ENCODE measurements around the gene ITGAE.

The ITGAE gene

DNA sequence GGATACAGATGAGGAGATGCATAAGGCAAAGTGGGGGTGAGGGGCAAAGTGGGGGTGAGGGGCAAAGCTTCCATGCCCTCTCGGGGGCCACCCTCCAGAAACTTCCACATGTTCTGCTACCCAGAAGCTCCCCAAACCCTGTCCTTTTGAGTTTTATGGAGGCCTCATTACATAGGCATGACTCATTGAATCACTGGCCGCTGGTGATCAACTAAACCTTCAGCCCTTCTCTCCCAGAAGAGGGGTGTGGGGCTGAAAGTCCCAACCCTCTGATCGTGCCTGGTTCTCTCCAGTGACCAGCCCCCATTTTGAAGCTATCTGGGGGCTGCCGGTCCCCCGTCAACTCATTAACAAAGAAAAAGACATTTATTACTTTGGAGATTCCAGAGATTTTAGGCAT, 27.5 kb downstream of the ITGAE start:
- in situ Hi-C loops (cut with HindIII; ENCODE audit: low pct_unique_long_range_greater_than_20kb, low sequenced_read_pairs), result no loop called here
- DNase-seq (ENCODE audit: low read depth in 1 of 2, low spot score in 1 of 2), result no peak

DNA sequence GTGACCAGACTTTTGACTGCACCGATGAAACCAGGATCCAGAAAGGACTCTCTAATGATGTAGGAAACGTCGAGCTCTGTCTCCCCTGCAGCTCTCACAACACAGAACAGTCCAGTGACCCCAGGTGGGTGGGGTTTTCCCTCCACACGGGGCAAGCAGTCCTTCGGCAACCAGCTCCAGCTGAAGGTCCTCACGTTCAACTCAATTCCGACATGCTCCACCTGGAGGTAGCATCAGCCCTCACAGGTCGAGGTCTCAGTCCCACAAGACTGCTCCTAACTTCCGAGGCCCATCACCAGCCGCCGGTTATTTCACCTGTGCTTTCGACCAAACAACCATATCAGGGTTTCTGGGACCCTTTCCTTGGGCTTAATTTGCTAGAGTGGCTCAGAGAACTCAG, 28.2 kb downstream of the ITGAE start:
- DNase-seq (ENCODE audit: low read depth in 1 of 2, low spot score in 1 of 2), result peak in 1 of 2 experiments; percentile 37
- no peak for TF ChIP-seq JUND (IDR thresholded peaks at IDR 0.05; ENCODE audit: low read depth)
- in situ Hi-C loops (cut with HindIII; ENCODE audit: low pct_unique_long_range_greater_than_20kb, low sequenced_read_pairs), result no loop called here

More for the DNA sequence above, 27.5 kb downstream of the ITGAE start:
- no peak for TF ChIP-seq JUND (IDR thresholded peaks at IDR 0.05; ENCODE audit: low read depth)

DNA sequence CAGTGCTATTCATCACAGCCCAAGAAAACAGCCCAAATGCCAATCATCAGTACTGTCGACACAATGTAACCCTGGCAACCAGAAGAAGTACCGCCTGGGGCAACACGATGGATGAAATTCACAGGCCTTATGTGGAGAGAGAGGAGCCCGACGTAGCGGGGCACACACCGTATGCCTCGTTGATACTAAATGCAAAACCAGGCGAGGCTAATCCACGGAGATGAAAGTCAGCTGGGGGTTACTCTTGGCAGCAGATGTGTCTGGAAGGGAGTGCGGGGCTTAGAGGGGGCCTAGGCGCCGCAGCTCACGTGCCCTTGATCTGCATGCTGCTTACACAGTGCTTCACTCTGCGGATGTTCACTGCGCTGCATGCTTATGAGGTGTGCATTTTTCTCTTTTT, 29.8 kb downstream of the ITGAE start:
- no peak for DNase-seq (ENCODE audit: low read depth in 1 of 2, low spot score in 1 of 2)
- in situ Hi-C loops (cut with HindIII; ENCODE audit: low pct_unique_long_range_greater_than_20kb, low sequenced_read_pairs), result no loop called here
- TF ChIP-seq JUND (IDR thresholded peaks at IDR 0.05; ENCODE audit: low read depth), result no peak

DNA sequence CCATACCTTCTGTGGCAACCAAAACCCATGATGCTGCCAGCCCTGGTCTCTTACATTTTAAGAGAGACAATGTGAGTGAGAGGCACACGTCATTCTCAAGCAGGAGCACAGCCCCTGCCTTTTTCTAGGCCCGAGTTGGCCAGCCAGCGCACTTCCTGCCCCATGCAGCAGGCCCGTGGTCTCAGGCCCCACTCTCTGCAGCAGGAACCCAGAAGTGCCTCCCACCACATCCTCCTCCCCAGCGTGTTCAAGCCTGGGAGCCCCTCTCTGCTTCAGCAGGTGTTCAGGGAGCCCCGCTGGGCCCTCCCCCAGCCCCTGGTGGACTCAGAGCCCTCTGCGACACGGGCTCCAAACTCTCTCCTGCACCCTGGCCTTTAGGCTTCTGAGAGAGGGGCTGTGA, 30.5 kb downstream of the ITGAE start:
- in situ Hi-C loops (cut with HindIII; ENCODE audit: low pct_unique_long_range_greater_than_20kb, low sequenced_read_pairs), result no loop called here
- DNase-seq (ENCODE audit: low read depth in 1 of 2, low spot score in 1 of 2), result no peak
- no peak for TF ChIP-seq JUND (IDR thresholded peaks at IDR 0.05; ENCODE audit: low read depth)

DNA sequence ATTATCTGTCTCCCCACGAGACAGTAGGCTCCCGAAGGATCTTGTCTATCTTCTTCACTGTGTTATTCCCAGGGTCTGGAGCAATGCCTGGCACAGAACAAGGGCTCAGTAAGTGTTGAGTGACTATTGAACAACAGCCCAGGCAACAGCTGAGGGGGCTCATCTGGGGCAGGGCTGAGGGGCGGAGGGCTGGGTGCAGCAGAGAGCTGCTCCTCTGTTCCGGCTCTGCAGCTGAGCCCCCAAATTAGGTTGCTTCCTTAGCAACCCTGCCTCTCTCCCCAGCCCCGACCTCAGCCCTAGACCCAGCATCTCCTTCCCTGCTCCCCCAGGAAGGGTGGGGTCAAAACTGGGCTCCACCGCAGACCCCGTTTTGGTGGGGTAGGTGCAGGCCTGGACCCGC, 32.2 kb downstream of the ITGAE start:
- in situ Hi-C loops (cut with HindIII; ENCODE audit: low pct_unique_long_range_greater_than_20kb, low sequenced_read_pairs), result no loop called here
- TF ChIP-seq JUND (IDR thresholded peaks at IDR 0.05; ENCODE audit: low read depth), result no peak
- DNase-seq (ENCODE audit: low read depth in 1 of 2, low spot score in 1 of 2), result no peak

DNA sequence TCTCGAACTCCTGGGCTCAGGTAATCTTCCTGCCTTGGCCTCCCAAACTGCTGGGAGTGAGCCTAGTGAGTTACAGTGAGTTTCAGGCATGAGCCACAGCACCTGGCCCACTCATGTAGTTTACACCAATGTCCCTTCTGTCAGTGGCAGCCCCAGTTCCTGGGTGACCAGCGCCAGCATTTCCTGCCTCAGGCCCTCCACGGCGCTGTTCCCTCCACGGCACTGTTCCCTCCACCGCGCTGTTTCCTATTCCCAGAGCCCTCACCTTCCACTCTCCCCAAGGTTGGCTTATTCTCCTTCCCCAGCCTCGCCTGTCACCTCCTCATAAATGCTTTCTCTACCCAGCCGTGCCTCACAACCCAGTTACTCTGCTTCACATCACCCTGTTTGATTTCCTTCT, 32.6 kb downstream of the ITGAE start:
- no peak for TF ChIP-seq JUND (IDR thresholded peaks at IDR 0.05; ENCODE audit: low read depth)
- no peak for DNase-seq (ENCODE audit: low read depth in 1 of 2, low spot score in 1 of 2)
- in situ Hi-C loops (cut with HindIII; ENCODE audit: low pct_unique_long_range_greater_than_20kb, low sequenced_read_pairs), result no loop called here

DNA sequence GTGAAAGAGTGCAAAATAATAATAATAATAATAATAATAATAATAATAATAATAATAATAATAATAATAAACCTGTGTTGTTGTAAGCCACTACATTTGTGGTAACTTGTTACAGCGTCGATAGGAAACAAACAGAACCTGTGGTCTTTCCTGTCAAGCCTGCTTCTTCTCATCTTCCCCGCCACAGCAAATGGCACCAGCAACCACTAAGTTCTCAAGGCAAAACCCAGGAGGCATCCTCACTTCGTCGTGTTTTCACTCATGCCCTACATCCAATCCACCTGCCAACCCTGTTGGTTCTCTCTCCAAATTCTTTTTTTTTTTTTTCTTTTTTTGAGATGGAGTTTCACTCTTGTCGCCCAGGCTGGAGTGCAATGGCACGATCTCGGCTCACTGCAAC, 34.2 kb downstream of the ITGAE start:
- no peak for TF ChIP-seq JUND (IDR thresholded peaks at IDR 0.05; ENCODE audit: low read depth)
- in situ Hi-C loops (cut with HindIII; ENCODE audit: low pct_unique_long_range_greater_than_20kb, low sequenced_read_pairs), result no loop called here
- DNase-seq (ENCODE audit: low read depth in 1 of 2, low spot score in 1 of 2), result no peak

DNA sequence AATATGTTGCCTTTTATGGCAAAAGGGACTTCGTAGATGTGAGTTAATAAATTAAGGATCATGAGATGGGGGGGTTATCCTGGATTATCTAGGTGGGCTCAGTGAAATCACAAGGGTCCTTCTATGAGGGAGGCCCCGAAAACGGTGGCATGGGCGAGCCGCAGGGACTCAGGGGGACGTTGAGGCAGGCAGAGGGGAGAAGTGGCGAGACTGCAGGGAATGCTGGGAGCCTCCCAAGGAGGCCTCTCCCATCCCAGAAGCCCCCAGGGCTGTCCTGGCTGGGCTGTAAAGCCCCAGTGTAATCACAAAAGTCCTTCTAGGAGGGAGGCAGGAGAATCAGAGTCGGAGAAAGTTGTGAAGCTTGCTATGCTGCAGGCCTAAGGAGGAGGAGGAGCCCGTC, 35.0 kb downstream of the ITGAE start:
- in situ Hi-C loops (cut with HindIII; ENCODE audit: low pct_unique_long_range_greater_than_20kb, low sequenced_read_pairs), result no loop called here
- TF ChIP-seq JUND (IDR thresholded peaks at IDR 0.05; ENCODE audit: low read depth), result no peak
- no peak for DNase-seq (ENCODE audit: low read depth in 1 of 2, low spot score in 1 of 2)

DNA sequence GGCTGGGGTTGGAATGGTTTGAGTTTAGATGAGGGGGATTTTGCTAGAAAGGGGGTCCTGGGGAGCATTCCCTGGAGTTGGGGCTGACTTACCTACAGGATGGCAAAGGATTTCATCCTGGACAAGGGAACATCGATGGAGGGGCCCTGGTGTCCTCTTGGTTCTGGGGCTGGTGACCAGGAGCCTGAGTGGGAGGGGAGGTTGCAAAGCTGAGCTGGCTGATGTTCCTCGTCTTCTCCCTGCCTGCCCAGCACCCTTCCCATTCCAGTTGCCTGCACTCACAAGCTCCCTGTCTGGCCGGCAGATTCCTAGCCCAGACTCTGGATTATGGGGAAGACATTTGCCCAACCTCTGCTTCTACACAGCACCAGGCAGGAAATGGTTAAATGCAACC, 37.2 kb downstream of the ITGAE start:
- DNase-seq (ENCODE audit: low read depth in 1 of 2, low spot score in 1 of 2), result no peak
- in situ Hi-C loops (cut with HindIII; ENCODE audit: low pct_unique_long_range_greater_than_20kb, low sequenced_read_pairs), result no loop called here
- no peak for TF ChIP-seq JUND (IDR thresholded peaks at IDR 0.05; ENCODE audit: low read depth)

DNA sequence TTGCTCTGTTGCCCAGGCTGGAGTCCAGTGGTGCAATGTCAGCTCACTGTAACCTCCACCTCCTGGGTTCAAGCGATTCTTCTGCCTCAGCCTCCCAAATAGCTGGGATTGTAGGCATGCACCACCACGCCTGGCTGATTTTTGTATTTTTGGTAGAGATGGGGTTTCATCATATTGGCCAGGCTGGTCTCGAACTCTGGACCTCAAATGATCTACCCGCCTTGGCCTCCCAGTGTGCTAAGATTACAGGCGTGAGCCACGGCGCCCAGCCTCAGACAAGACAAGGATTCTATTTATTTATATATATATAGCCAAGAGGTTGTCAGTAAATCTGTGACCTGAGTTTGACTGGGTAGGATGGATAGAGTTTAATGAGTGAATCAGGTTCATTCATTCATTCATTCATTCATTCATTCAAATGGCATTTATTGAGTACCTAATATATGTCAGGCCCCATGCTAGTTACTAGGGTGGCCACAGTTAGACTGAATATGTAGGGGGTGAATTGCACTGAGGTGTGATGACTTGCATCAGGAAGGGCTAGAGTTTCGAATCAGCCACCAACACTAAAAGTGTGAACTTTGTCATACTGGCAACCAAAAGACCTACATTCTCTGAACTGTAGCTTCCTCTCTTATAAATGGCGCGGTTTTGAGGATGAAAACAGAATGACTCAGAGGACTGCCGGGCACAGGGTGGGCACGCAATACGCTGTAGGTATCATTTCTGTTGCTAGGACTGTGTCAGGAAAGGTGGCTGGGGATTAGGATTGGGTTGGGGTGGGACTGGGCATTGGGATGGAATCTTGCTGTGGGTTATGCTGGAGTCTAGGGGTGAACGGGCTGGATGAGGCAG, 37.8 kb downstream of the ITGAE start:
- no peak for DNase-seq (ENCODE audit: low read depth in 1 of 2, low spot score in 1 of 2)
- in situ Hi-C loops (cut with HindIII; ENCODE audit: low pct_unique_long_range_greater_than_20kb, low sequenced_read_pairs), result no loop called here
- no peak for TF ChIP-seq JUND (IDR thresholded peaks at IDR 0.05; ENCODE audit: low read depth)

DNA sequence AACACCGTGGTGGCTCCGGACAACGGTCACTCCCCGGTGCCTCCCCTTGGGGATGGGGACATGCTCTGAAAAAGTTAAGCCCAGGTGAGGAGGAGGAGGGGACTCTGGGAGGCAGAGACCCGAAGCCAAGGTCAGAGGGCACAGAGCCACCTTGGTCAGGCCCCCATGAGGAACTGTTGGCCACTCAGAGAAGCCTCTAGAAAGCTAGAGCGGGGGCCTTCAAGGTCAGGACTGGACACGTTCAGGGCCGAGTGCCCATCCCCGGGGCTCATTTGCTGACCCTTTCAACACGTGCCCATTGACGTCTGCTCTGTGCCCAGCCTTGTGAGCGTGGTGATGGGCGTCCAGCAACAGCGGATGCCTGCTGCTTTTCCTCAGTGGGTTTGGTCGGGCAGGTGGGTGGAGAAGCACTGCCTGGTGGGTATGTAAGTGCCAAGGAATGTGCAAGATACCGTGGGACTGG, 39.0 kb downstream of the ITGAE start:
- DNase-seq (ENCODE audit: low read depth in 1 of 2, low spot score in 1 of 2), result no peak
- no peak for TF ChIP-seq JUND (IDR thresholded peaks at IDR 0.05; ENCODE audit: low read depth)
- in situ Hi-C loops (cut with HindIII; ENCODE audit: low pct_unique_long_range_greater_than_20kb, low sequenced_read_pairs), result no loop called here

DNA sequence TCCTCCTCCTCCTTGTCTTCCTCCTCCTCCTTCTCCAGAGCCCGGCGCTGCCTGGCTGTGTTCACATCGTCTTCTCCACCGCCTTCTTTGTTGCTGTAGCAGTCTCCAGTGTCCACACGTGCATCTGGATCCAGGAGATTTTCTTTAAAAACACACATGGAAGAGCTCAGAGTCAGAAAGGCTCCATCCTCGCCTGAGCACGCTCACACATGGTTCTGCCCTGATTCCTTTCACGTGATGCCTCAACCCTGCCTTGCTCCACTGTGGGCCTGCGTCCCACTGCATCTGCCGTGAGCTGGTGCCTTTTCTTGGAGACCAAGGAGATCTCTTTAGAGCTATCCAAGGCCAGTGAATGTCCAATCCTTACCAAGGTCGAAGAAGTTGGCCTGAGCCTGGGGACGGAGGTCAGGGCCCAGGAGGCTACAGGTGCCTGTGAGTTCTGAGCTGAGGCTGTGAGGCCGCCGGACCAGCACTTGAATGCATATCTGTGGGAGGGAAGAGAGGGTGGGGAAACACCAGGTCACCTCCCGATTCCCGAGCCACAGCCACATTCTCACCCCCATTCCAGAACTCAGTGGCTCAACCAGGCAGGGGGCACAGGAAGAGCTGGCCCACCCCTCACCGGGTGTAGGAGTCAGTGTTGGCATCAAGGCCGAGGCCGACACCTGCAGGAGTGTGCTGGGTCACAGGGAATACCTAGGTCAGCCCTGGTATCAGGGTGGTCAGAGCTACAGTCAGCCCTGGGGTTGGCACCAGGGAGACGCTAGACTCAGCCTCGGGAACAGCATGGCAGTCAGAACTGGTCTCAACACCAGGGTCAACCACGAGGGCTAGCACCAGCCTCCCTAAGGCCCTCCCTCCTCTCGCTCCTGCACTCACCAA, 39.7 kb downstream of the ITGAE start:
- in situ Hi-C loops (cut with HindIII; ENCODE audit: low pct_unique_long_range_greater_than_20kb, low sequenced_read_pairs), result no loop called here
- DNase-seq (ENCODE audit: low read depth in 1 of 2, low spot score in 1 of 2), result no peak
- no peak for TF ChIP-seq JUND (IDR thresholded peaks at IDR 0.05; ENCODE audit: low read depth)

DNA sequence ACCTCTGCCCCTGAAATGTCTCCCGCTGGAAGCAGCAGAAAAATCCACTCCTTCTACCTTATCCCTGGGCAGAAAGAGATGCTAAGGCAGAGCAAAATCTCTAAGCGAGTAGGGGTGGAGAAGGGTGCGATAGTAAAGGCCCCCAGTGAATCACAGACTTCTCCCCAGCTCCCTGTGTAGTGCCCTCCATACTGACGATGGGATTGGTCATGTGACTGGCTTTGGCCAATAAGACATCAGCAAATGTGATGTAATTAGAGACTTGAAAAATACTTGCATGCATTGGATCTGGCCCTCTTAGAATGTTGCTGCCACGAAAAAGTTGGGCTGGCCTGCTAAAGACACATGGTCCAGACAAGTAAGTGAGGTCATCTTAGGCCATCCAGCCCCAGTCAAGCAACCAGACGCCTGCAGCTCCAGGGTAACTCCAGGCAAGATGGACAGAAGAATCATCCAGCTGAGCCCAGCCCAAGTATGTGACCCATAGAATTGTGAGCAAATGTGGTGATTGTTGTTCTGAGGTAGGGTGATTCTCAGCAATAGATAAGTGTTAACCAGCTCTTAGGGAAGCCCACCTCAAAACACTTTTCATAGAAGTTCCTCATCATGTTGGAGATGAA, 41.3 kb downstream of the ITGAE start:
- DNase-seq (ENCODE audit: low read depth in 1 of 2, low spot score in 1 of 2), result no peak
- TF ChIP-seq JUND (IDR thresholded peaks at IDR 0.05; ENCODE audit: low read depth), result no peak
- in situ Hi-C loops (cut with HindIII; ENCODE audit: low pct_unique_long_range_greater_than_20kb, low sequenced_read_pairs), result no loop called here
